DOHH2 (cell line): ENCODE data around the gene PLPPR1.

Experiments used
- EZH2phosphoT487 ChIP-seq: fragments of 200-600 bp; sonication (generic); IDR thresholded peaks from 2 replicates; pipeline ENCODE4 v1.6.1; 2017; ENCODE audit warnings: borderline replicate concordance, mild to moderate bottlenecking, antibody characterized with exemption, low read length, moderate library complexity, mixed read lengths
- TF ChIP-seq, protein P1 (sequence below): fragments of 200-600 bp; sonication (generic); IDR thresholded peaks from one replicate; pipeline ENCODE4 v1.5.1; 2014; ENCODE audit warnings: antibody characterized with exemption, mild to moderate bottlenecking, low read depth, low read length; ENCODE audit not compliant: poor library complexity, severe bottlenecking

DNA sequence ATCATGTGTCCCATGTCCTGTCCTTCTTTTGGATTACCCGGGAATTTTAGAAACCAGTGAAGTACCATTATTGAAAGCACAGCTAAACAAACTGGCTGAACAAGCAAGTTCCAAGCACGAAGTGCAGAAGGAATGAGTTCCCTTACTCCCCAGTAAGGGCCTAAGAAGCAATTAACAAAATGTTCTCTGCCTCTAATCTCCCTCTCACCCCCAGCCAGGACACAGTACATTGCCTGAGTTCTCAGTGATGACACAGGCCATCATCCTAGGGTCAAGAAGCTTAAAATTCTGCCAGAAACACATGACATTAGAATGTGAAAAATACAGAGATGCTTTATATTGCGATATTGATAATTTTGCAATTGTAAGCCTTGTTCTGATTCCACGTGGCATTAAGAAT lies 118.0 kb downstream of the PLPPR1 start:
- TF ChIP-seq, protein P1, sequence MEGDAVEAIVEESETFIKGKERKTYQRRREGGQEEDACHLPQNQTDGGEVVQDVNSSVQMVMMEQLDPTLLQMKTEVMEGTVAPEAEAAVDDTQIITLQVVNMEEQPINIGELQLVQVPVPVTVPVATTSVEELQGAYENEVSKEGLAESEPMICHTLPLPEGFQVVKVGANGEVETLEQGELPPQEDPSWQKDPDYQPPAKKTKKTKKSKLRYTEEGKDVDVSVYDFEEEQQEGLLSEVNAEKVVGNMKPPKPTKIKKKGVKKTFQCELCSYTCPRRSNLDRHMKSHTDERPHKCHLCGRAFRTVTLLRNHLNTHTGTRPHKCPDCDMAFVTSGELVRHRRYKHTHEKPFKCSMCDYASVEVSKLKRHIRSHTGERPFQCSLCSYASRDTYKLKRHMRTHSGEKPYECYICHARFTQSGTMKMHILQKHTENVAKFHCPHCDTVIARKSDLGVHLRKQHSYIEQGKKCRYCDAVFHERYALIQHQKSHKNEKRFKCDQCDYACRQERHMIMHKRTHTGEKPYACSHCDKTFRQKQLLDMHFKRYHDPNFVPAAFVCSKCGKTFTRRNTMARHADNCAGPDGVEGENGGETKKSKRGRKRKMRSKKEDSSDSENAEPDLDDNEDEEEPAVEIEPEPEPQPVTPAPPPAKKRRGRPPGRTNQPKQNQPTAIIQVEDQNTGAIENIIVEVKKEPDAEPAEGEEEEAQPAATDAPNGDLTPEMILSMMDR: no peak
- TF ChIP-seq EZH2phosphoT487: no peak
